Smooth muscle cell of the coronary artery (primary cell): ENCODE results near the gene ILDR2. TPM values are rescaled to one million over a fixed set of nuclear protein-coding genes. Genes with fewer than 3 reads are reported as not detected.

Experiments used
- total RNA-seq: library from RNA; depleted of rRNA; stranded (reverse); fragments of >200 nt; gene quantifications from 2 replicates; pipeline ENCODE4 v1.2.3, GENCODE V29; 2014; ENCODE audit warnings: low replicate concordance

The ILDR2 gene
- under 0.01 TPM in 1 of 2 replicates, not detected in the other for total RNA-seq

DNA sequence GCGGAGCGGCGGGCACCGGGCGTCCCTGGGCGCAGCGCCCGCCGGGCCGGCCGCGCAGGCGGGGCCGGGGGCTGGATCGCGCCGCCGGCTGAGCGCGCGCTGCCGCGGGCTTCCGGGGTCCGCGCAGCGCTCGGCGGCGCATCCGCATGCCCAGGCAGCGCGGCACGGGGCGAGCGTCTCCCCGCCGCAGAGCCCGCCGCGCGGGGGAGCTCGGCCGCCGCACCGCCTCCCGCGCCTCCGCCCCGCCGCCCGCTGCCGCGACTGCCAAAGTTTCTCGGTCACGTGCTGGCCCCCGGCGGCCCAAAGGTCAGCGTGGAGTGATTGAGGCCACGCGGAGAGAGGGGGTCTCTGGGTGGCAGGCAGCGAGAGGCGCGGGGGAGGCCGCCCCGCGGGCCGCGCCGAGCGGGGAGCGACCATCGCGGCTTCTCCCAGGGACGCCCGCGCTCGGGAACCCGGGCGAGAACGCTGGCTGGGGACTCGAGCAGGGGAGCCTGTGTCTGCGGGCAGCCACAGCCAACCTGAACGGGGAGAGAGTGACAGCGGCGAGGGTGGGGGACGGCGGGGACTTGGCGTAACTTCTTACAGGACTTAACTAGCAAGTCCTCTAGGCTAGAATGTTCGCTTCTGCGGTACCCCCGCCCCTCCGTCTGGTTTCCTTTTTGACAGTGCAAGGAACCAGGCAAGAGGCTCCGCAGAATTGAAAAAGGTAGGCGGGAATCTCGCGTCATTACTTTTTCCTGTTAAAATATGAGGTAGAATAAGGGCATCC is at the start of gene ILDR2:
ILDR2 (minus strand) TSS at position 180 of the 769 bp plus-strand sequence. CDS start 272 bp downstream, outside the sequence.

DNA sequence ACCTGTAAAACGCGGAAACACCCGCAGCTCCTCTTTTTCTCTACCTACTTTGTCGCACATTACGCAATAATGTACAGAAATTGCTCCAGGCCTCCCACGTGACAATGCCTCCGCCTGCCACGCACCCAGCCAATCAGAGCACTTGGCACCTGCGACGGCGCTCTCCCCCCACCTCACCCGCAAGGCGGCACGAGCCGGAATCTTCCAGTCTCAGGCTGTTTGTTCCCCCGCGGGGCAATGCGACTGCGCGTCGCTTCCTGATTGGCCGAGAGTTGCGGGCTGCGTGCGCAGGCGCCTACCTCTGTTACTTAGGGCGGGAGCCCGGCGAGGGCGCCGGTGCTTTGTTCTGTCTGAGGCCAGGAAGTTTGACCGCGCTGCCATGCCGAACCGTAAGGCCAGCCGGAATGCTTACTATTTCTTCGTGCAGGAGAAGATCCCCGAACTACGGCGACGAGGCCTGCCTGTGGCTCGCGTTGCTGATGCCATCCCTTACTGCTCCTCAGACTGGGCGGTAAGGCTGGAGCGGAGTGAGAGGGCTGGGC is 13.7 kb upstream of the ILDR2 start, which contains the start of gene MAEL:
MAEL (plus strand) TSS at position 307 of the 542 bp plus-strand sequence; CDS start at position 380, 73 bp downstream.

GRCh38 chr1:166875734-166876539 is 99.4 kb downstream of the ILDR2 start, which contains the start of gene TADA1:
TSS of gene TADA1 (minus strand) at chr1:166876264. CDS start at chr1:166876233, 31 bp downstream.

Other genes with a start within 250 kb of the ILDR2 start
- 11.3 and 18.0 TPM in 2 replicates for gene POGK, start 136.1 kb downstream of the ILDR2 start, total RNA-seq
- 8.0 and 9.4 TPM in 2 replicates for gene TADA1, start 99.3 kb downstream of the ILDR2 start, total RNA-seq
- gene MAEL, start 13.7 kb upstream of the ILDR2 start, total RNA-seq = not detected in 2 replicates
- not detected in 2 replicates for gene GPA33, start 114.8 kb upstream of the ILDR2 start, total RNA-seq
- not detected in 2 replicates for gene STYXL2, start 118.5 kb upstream of the ILDR2 start, total RNA-seq
- gene POU2F1, start 245.3 kb upstream of the ILDR2 start, total RNA-seq = 2.0 and 3.4 TPM in 2 replicates